Adrenal gland (tissue), 12 donors: ENCODE results near the gene GIN1. TPM values are rescaled to one million over a fixed set of nuclear protein-coding genes. Genes with fewer than 3 reads are reported as not detected.

Source experiments
- DNase-seq, 7 donors: peaks; one replicate each; pipeline ENCODE4 v3.0.0-alpha.2; 2019 to 2020
- H3K27ac ChIP-seq, 5 donors: fragments of 200-600 bp; sonication (generic) in 4 of 5; 1 replicate in 3 of 5; 2 replicates in 2 of 5; pipeline versions ENCODE4 v1.5.1 to v1.8.0; 2016 to 2020; ENCODE audit warnings: mild to moderate bottlenecking in 1 of 5
- H3K27me3 ChIP-seq: fragments of 200-600 bp; 2 replicates; pipeline ENCODE4 v1.8.0; 2021
- H3K36me3 ChIP-seq, 2 donors: fragments of 200-600 bp; replicated peaks in 1 of 2; 1 replicate in 1 of 2; 2 replicates in 1 of 2; pipeline versions ENCODE4 v1.5.1 to v1.8.0; 2018 to 2022
- H3K4me1 ChIP-seq, 2 donors: fragments of 200-600 bp; replicated peaks in 1 of 2; 1 replicate in 1 of 2; 2 replicates in 1 of 2; pipeline versions ENCODE4 v1.5.1 to v1.8.0; 2018 to 2021
- H3K4me3 ChIP-seq, 4 donors: fragments of 200-600 bp; sonication (generic) in 3 of 4; one replicate each; pipeline ENCODE4 v1.5.1; 2016 to 2018
- H3K9me3 ChIP-seq, 3 donors: fragments of 200-600 bp; sonication (generic) in 1 of 3; replicated peaks in 1 of 3; 1 replicate in 2 of 3; 2 replicates in 1 of 3; pipeline versions ENCODE4 v1.5.1 to v1.8.0; 2016 to 2021
- POLR2A ChIP-seq, 2 donors: fragments of 450-650 bp; IDR thresholded peaks; one replicate each; pipeline ENCODE4 v1.6.1; 2017; ENCODE audit warnings: antibody characterized with exemption in 2 of 2, mild to moderate bottlenecking in 2 of 2, moderate library complexity in 1 of 2
- WGBS, 4 donors: extraction: QIAGEN DNeasy Blood & Tissue Kit in 2 of 4; methylation state at CpG; one replicate each; pipeline versions ENCODE4 v1.1.5 to v1.1.7; 2013 to 2017; 5-methylcytosine and 5-hydroxymethylcytosine counted together
- intact Hi-C, 2 donors: fragments of 100-400 bp; cut with DNase I; formaldehyde crosslinking; loops; one replicate each; pipeline versions ENCODE4 v1.14.1 to v1.15.0; 2022 to 2023
- polyA plus RNA-seq, 3 donors: library from polyadenylated mRNA; stranded (reverse); fragments of 200-250 nt in 2 of 3; fragments of 350-450 nt in 1 of 3; fragmentation: Illumina TruSeq in 1 of 3; extraction: RNeasy Lipid Tissue Mini Kit (QIAGEN cat#74804) in 1 of 3; gene quantifications; one replicate each; pipeline ENCODE4 v1.2.3, GENCODE V29; 2013 to 2014
- total RNA-seq, 9 donors: library from RNA; depleted of rRNA in 4 of 9; stranded (reverse); fragments of >200 nt in 4 of 9; fragments of 120-200 nt in 1 of 9; fragmentation: NEBNext Ultra II Directional in 1 of 9; extraction: Animal tissue kit (Norgen Biotek cat#: 25700) in 1 of 9; gene quantifications; one replicate each; pipeline versions ENCODE4 v1.1.0 to v1.2.4, GENCODE V29; 2013 to 2023
- TF ChIP-seq, protein P1 (sequence below), 6 experiments: fragments of 450-650 bp in 4 of 6; fragments of 200-600 bp in 2 of 6; sonication (generic) in 1 of 6; IDR thresholded peaks; 1 replicate in 5 of 6; 2 replicates in 1 of 6; pipeline versions ENCODE4 v1.5.1 to v1.8.0; 2016 to 2021; ENCODE audit warnings: antibody characterized with exemption in 6 of 6, mild to moderate bottlenecking in 2 of 6, moderate library complexity in 1 of 6
- donor health status: healthy with polysubstance abuse.
- donor health status: Bipolar disorder and iron deficiency.
- donor health status: DM: yes; HTN: yes; CAD: no.
- donor health status: DM: no; HTN: no; CAD: no.
- donor health status: DM: no; HTN: no; CAD: no.
- donor health status: DM: yes; HTN: yes; CAD: no.

The GIN1 gene
- total and polyA plus RNA-seq, 12 donors = 3.2 to 22.0 (median 9.2) TPM

DNA sequence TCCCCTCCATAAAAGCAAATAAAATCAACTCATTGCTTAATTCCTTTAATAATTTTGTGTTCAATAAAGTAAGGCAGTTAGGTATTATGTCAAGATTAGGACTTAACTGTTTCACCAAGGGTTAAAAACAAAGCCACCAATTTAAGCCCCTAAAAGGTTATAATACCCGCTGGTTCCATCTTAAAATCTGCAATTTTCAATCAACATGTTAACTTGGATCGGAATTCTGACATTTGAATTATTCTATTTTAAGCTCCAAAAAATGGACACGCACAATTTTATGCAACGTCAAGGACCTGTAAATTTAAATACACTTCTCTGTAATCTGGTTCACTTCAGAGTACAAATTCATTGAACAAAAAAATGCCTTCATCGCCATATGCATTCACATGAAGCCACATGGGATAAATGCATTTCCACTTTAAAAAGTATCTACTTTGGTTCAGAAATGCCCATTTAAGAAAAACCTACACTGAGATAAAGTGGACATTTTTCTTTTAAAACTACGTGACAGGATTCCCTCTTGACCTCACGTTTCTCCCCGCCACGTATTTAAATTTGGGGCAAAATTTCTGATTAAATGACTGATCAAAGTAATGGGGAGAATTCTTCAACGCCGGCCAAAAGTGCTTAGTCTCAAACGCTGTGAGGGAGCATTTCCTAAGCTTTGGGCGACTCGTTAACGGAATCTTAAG, 721 bp downstream of the GIN1 start:
- no peaks in the 10 kb centered on the region for H3K36me3 ChIP-seq
- H3K4me1 ChIP-seq = peaks cover 13 to 29% of the 10 kb centered on the region in 2 donors
- H3K9me3 ChIP-seq = no peaks in the 10 kb centered on the region
- peak overlapping the region; percentile 35 to 97 (median 93) for H3K27ac ChIP-seq
- TF ChIP-seq, protein P1, sequence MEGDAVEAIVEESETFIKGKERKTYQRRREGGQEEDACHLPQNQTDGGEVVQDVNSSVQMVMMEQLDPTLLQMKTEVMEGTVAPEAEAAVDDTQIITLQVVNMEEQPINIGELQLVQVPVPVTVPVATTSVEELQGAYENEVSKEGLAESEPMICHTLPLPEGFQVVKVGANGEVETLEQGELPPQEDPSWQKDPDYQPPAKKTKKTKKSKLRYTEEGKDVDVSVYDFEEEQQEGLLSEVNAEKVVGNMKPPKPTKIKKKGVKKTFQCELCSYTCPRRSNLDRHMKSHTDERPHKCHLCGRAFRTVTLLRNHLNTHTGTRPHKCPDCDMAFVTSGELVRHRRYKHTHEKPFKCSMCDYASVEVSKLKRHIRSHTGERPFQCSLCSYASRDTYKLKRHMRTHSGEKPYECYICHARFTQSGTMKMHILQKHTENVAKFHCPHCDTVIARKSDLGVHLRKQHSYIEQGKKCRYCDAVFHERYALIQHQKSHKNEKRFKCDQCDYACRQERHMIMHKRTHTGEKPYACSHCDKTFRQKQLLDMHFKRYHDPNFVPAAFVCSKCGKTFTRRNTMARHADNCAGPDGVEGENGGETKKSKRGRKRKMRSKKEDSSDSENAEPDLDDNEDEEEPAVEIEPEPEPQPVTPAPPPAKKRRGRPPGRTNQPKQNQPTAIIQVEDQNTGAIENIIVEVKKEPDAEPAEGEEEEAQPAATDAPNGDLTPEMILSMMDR (IDR thresholded peaks at IDR 0.05) = no peak
- no peak for TF ChIP-seq POLR2A (IDR thresholded peaks at IDR 0.05)
- H3K27me3 ChIP-seq = no peaks in the 10 kb centered on the region
- intact Hi-C loops = no loop called here
- WGBS, 4 donors = 0 to 1% (median 1%) methylated on average over 15 of the region's 15 CpGs
- no peak for DNase-seq
- H3K4me3 ChIP-seq = peak overlapping the region; percentile 1 to 87 (median 42)

DNA sequence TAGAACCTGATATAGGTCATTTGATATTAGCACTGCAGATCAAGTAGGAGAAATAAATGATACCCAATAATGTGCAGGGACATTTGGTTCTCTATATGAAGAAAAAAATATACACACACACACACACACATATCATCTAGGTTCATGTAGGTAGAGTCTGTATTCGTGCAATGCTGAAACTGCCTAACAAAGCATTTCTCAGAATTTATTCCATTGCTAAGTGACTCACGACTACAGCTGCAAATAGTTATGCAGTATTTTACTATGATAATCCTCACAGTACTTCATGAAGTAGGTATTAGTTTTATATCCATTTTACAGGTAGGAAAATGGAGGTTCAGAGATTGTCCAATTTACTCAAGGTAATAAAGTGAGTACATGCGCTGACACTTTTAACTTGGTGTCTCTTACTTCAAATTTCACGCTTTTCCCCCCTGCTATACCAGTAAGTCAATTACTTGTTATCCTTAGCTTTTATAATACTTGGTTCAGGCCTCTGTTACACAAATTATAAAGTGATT, 2.4 kb downstream of the GIN1 start:
- no peak for DNase-seq
- intact Hi-C loops = no loop called here
- no peaks in the 10 kb centered on the region for H3K9me3 ChIP-seq

DNA sequence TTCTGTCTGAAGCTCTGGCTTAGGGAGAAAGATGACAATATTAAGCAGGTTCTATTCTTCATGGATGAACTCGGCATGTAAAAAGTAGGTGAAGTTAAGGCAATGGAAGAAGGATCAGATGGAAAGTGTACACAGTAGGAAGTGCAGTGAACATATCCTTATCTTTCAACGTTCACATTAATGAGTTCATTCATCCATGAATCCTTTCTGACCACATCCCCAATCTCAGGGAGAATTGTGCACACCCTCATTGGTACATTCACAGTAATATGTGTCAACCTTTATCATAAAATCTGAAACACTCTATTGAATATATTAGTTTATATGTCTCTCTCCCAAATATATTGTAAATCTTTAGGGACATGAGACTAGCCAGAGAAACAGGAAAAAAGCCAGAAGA, 5.5 kb downstream of the GIN1 start:
- no peak for TF ChIP-seq POLR2A (IDR thresholded peaks at IDR 0.05)
- TF ChIP-seq, protein P1 (IDR thresholded peaks at IDR 0.05) = no peak
- Histone ChIP-seq H3K4me3 (no peak overlapping the region), H3K27ac (no peak overlapping the region), H3K27me3 (no peaks in the 10 kb centered on the region), H3K36me3 (no peaks in the 10 kb centered on the region), H3K9me3 (no peaks in the 10 kb centered on the region), H3K4me1 (peaks cover 5 to 10% of the 10 kb centered on the region in 2 donors)
- intact Hi-C loops = no loop called here
- 82 to 98% (median 87%) methylated on average over 2 of the region's 2 CpGs for WGBS, 4 donors
- no peak for DNase-seq

More for the DNA sequence above, 2.4 kb downstream of the GIN1 start:
- WGBS, 4 donors = 53 to 79% (median 69%) methylated on average over 4 of the region's 4 CpGs
- TF ChIP-seq, protein P1 (IDR thresholded peaks at IDR 0.05) = no peak
- TF ChIP-seq POLR2A (IDR thresholded peaks at IDR 0.05) = no peak
- Histone ChIP-seq H3K4me3 (peak overlapping the region in 1 of 4 donors; percentile 87), H3K27me3 (no peaks in the 10 kb centered on the region), H3K4me1 (peaks cover 13 to 26% of the 10 kb centered on the region in 2 donors), H3K36me3 (no peaks in the 10 kb centered on the region), H3K27ac (no peak overlapping the region)

GRCh38 chr5:103112910-103113309, 7.0 kb downstream of the GIN1 start:
- H3K4me3 ChIP-seq = no peak overlapping the region
- no peaks in the 10 kb centered on the region for H3K9me3 ChIP-seq
- no peak for TF ChIP-seq POLR2A (IDR thresholded peaks at IDR 0.05)
- TF ChIP-seq, protein P1 (IDR thresholded peaks at IDR 0.05) = no peak
- WGBS, 4 donors = 71 to 88% (median 78%) methylated on average over 2 of the region's 2 CpGs
- intact Hi-C loops = no loop called here
- no peaks in the 10 kb centered on the region for H3K36me3 ChIP-seq
- H3K27me3 ChIP-seq = no peaks in the 10 kb centered on the region
- DNase-seq = no peak
- H3K27ac ChIP-seq = no peak overlapping the region
- peaks cover 5 to 19% of the 10 kb centered on the region in 2 donors for H3K4me1 ChIP-seq
